GM21737 (cell line): ENCODE results near the gene PLXND1.

Experiments used
- ATAC-seq: cut with Tn5 transposase; IDR thresholded peaks from one replicate; pipeline ENCODE4 v1.9.1; 2021; ENCODE audit warnings: mild to moderate bottlenecking, moderate library complexity; ENCODE audit not compliant: unreplicated experiment

The PLXND1 gene

GRCh38 chr3:129602730-129603560, 3.5 kb downstream of the PLXND1 start:
- ATAC-seq, result no peak

- no peak for ATAC-seq
Measured at GRCh38 chr3:129602309-129602708, 4.2 kb downstream of the PLXND1 start.

- no peak for ATAC-seq
Measured at GRCh38 chr3:129601713-129602112, 4.8 kb downstream of the PLXND1 start.

- no peak for ATAC-seq
Measured at GRCh38 chr3:129600348-129600747, 6.1 kb downstream of the PLXND1 start.

GRCh38 chr3:129599607-129600006, 6.9 kb downstream of the PLXND1 start:
- no peak for ATAC-seq

GRCh38 chr3:129599073-129599472, 7.4 kb downstream of the PLXND1 start:
- no peak for ATAC-seq

GRCh38 chr3:129598484-129598883, 8.0 kb downstream of the PLXND1 start:
- ATAC-seq, result no peak

GRCh38 chr3:129598000-129598381, 8.5 kb downstream of the PLXND1 start:
- ATAC-seq, result no peak

GRCh38 chr3:129597087-129597999, 9.1 kb downstream of the PLXND1 start:
- no peak for ATAC-seq

- no peak for ATAC-seq
Measured at GRCh38 chr3:129596194-129597086, 10.0 kb downstream of the PLXND1 start.

- ATAC-seq, result no peak
Measured at GRCh38 chr3:129595544-129596193, 10.8 kb downstream of the PLXND1 start.

- no peak for ATAC-seq
Measured at GRCh38 chr3:129594907-129595390, 11.5 kb downstream of the PLXND1 start.

- ATAC-seq, result no peak
Measured at GRCh38 chr3:129594409-129594808, 12.1 kb downstream of the PLXND1 start.

GRCh38 chr3:129593595-129594339, 12.7 kb downstream of the PLXND1 start:
- ATAC-seq, result no peak

- ATAC-seq, result no peak
Measured at GRCh38 chr3:129593230-129593594, 13.3 kb downstream of the PLXND1 start.

GRCh38 chr3:129592381-129593131, 13.9 kb downstream of the PLXND1 start:
- ATAC-seq, result no peak

GRCh38 chr3:129591932-129592331, 14.5 kb downstream of the PLXND1 start:
- no peak for ATAC-seq

GRCh38 chr3:129590215-129590614, 16.3 kb downstream of the PLXND1 start:
- ATAC-seq, result no peak
